ENCODE results near the gene MYO18B. TPM values are rescaled to one million over a fixed set of nuclear protein-coding genes. Genes with fewer than 3 reads are reported as not detected.

The MYO18B gene
- total RNA-seq, 1 experiment from 2014 or later, result not detected

GRCh38 chr22:25745341-25746011 is 3.5 kb downstream of the MYO18B start:
- intact Hi-C loops (cut with micrococcal nuclease), result no loop called here
- POLR2A ChIA-PET (ENCODE audit: unreplicated experiment), result no interaction called here
- ATAC-seq (no peak), DNase-seq (no peak)
- H3K9me3 ChIP-seq (ENCODE audit: low read length), result no peaks in the 10 kb centered on the region
- BruUV-seq (replicated peaks), result no TSS peak
- no peak overlapping the region for H3K4me3 ChIP-seq (ENCODE audit: low read length)
- H3K27ac ChIP-seq (ENCODE audit: low read length), result no peak overlapping the region
- CTCF ChIA-PET, result no interaction called here
- no peak for TF ChIP-seq EZH2 (IDR thresholded peaks at IDR 0.05; ENCODE audit: low read length, unreplicated experiment)
- TF ChIP-seq EZH2phosphoT487 (IDR thresholded peaks at IDR 0.05; ENCODE audit: borderline replicate concordance, low read length), result no peak
- TF ChIP-seq, protein P1, sequence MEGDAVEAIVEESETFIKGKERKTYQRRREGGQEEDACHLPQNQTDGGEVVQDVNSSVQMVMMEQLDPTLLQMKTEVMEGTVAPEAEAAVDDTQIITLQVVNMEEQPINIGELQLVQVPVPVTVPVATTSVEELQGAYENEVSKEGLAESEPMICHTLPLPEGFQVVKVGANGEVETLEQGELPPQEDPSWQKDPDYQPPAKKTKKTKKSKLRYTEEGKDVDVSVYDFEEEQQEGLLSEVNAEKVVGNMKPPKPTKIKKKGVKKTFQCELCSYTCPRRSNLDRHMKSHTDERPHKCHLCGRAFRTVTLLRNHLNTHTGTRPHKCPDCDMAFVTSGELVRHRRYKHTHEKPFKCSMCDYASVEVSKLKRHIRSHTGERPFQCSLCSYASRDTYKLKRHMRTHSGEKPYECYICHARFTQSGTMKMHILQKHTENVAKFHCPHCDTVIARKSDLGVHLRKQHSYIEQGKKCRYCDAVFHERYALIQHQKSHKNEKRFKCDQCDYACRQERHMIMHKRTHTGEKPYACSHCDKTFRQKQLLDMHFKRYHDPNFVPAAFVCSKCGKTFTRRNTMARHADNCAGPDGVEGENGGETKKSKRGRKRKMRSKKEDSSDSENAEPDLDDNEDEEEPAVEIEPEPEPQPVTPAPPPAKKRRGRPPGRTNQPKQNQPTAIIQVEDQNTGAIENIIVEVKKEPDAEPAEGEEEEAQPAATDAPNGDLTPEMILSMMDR (conservative IDR thresholded peaks at IDR 0.05; ENCODE audit: low read depth, low read length), result no peak
- no peaks in the 10 kb centered on the region for H3K9me2 ChIP-seq (replicated peaks; ENCODE audit: low read length)
- H3K79me2 ChIP-seq (ENCODE audit: low read length), result no peaks in the 10 kb centered on the region
- no peak overlapping the region for H3K9ac ChIP-seq (ENCODE audit: low read length)
- H3K27me3 ChIP-seq (ENCODE audit: low read length), result no peaks in the 10 kb centered on the region; the same call in 1 of the 2 replicates
- H3K36me3 ChIP-seq (ENCODE audit: low read depth, low read length), result no peaks in the 10 kb centered on the region
- H2AFZ ChIP-seq (ENCODE audit: low read length), result no peak overlapping the region
- no peaks in the 10 kb centered on the region for H3K4me1 ChIP-seq (ENCODE audit: insufficient read depth, low read length)
- H3F3A ChIP-seq (ENCODE audit: low read length, unreplicated experiment), result no peaks in the 10 kb centered on the region
- no peak overlapping the region for H3K4me2 ChIP-seq (ENCODE audit: low read length)
- no peaks in the 10 kb centered on the region for H4K20me1 ChIP-seq (ENCODE audit: low read length)

- Histone ChIP-seq H3K36me3 (ENCODE audit: low read depth, low read length) (no peaks in the 10 kb centered on the region), H4K20me1 (ENCODE audit: low read length) (no peaks in the 10 kb centered on the region), H3K9me3 (ENCODE audit: low read length) (no peaks in the 10 kb centered on the region), H3K4me2 (ENCODE audit: low read length) (no peak overlapping the region), H3K9ac (ENCODE audit: low read length) (no peak overlapping the region), H2AFZ (ENCODE audit: low read length) (no peak overlapping the region), H3K9me2 (replicated peaks; ENCODE audit: low read length) (no peaks in the 10 kb centered on the region), H3K27me3 (ENCODE audit: low read length) (no peaks in the 10 kb centered on the region; the same call in 1 of the 2 replicates), H3K4me1 (ENCODE audit: insufficient read depth, low read length) (no peaks in the 10 kb centered on the region), H3K27ac (ENCODE audit: low read length) (no peak overlapping the region), H3K79me2 (ENCODE audit: low read length) (no peaks in the 10 kb centered on the region), H3F3A (ENCODE audit: low read length, unreplicated experiment) (no peaks in the 10 kb centered on the region), H3K4me3 (ENCODE audit: low read length) (no peak overlapping the region)
- no peak for ATAC-seq
- intact Hi-C loops (cut with micrococcal nuclease), result no loop called here
- peak; percentile 3 for DNase-seq
- no TSS peak for BruUV-seq (replicated peaks)
- CTCF ChIA-PET, result no interaction called here
- POLR2A ChIA-PET (ENCODE audit: unreplicated experiment), result no interaction called here
- TF ChIP-seq EZH2phosphoT487 (IDR thresholded peaks at IDR 0.05; ENCODE audit: borderline replicate concordance, low read length), result no peak
- TF ChIP-seq EZH2 (IDR thresholded peaks at IDR 0.05; ENCODE audit: low read length, unreplicated experiment), result no peak
- TF ChIP-seq, protein P1 (conservative IDR thresholded peaks at IDR 0.05; ENCODE audit: low read depth, low read length), result no peak
Observed at GRCh38 chr22:25746012-25746373, 4.0 kb downstream of the MYO18B start.

- H3F3A ChIP-seq (ENCODE audit: low read length, unreplicated experiment), result no peaks in the 10 kb centered on the region
- ChIA-PET POLR2A (ENCODE audit: unreplicated experiment) (no interaction called here), CTCF (no interaction called here)
- intact Hi-C loops (cut with micrococcal nuclease), result no loop called here
- H3K4me1 ChIP-seq (ENCODE audit: insufficient read depth, low read length), result no peaks in the 10 kb centered on the region
- no peaks in the 10 kb centered on the region for H4K20me1 ChIP-seq (ENCODE audit: low read length)
- no peak overlapping the region for H3K27ac ChIP-seq (ENCODE audit: low read length)
- H3K27me3 ChIP-seq (ENCODE audit: low read length), result no peaks in the 10 kb centered on the region; the same call in 1 of the 2 replicates
- no peak overlapping the region for H2AFZ ChIP-seq (ENCODE audit: low read length)
- no peaks in the 10 kb centered on the region for H3K9me2 ChIP-seq (replicated peaks; ENCODE audit: low read length)
- BruUV-seq (replicated peaks), result no TSS peak
- no peaks in the 10 kb centered on the region for H3K9me3 ChIP-seq (ENCODE audit: low read length)
- no peak overlapping the region for H3K9ac ChIP-seq (ENCODE audit: low read length)
- no peak for DNase-seq
- no peak overlapping the region for H3K4me2 ChIP-seq (ENCODE audit: low read length)
- no peak for TF ChIP-seq EZH2 (IDR thresholded peaks at IDR 0.05; ENCODE audit: low read length, unreplicated experiment)
- TF ChIP-seq, protein P1 (conservative IDR thresholded peaks at IDR 0.05; ENCODE audit: low read depth, low read length), result no peak
- TF ChIP-seq EZH2phosphoT487 (IDR thresholded peaks at IDR 0.05; ENCODE audit: borderline replicate concordance, low read length), result no peak
- H3K79me2 ChIP-seq (ENCODE audit: low read length), result no peaks in the 10 kb centered on the region
- ATAC-seq, result no peak
- H3K36me3 ChIP-seq (ENCODE audit: low read depth, low read length), result no peaks in the 10 kb centered on the region
- no peak overlapping the region for H3K4me3 ChIP-seq (ENCODE audit: low read length)
Observed at GRCh38 chr22:25747245-25747944, 5.4 kb downstream of the MYO18B start.

All from PC-3 (cell line).